Activated CD8-positive, alpha-beta memory T cell treated with anti-CD3 and anti-CD28 coated beads, Interleukin-2, amount 50 U/mL, for 1 hour (primary cell): Measurements from ENCODE around the gene TRIM63.

ENCODE experiments used
- DNase-seq: peaks from one replicate; pipeline ENCODE4 v3.0.0-alpha.2; 2020; ENCODE audit errors: extremely low read depth

TRIM63 gene

GRCh38 chr1:26084844-26085243 lies 17.4 kb upstream of the TRIM63 start:
- no peak for DNase-seq

GRCh38 chr1:26084091-26084561 lies 16.7 kb upstream of the TRIM63 start:
- DNase-seq = no peak

- no peak for DNase-seq
Observed at GRCh38 chr1:26083208-26083607, 15.8 kb upstream of the TRIM63 start.

GRCh38 chr1:26082020-26082350 lies 14.6 kb upstream of the TRIM63 start:
- no peak for DNase-seq

- DNase-seq = no peak
Observed at GRCh38 chr1:26081267-26082019, 14.0 kb upstream of the TRIM63 start.

GRCh38 chr1:26079960-26080814 lies 12.8 kb upstream of the TRIM63 start:
- DNase-seq = no peak

GRCh38 chr1:26079178-26079563 lies 11.7 kb upstream of the TRIM63 start:
- no peak for DNase-seq

- no peak for DNase-seq
Observed at GRCh38 chr1:26078286-26079177, 11.1 kb upstream of the TRIM63 start.

GRCh38 chr1:26077524-26077923 lies 10.1 kb upstream of the TRIM63 start:
- no peak for DNase-seq

GRCh38 chr1:26075421-26076144 lies 8.2 kb upstream of the TRIM63 start:
- no peak for DNase-seq

- DNase-seq = no peak
Observed at GRCh38 chr1:26072305-26072704, 4.9 kb upstream of the TRIM63 start.

GRCh38 chr1:26070963-26071342 lies 3.5 kb upstream of the TRIM63 start:
- no peak for DNase-seq

- DNase-seq = no peak
Observed at GRCh38 chr1:26070296-26070962, 3.0 kb upstream of the TRIM63 start.

- DNase-seq = no peak
Observed at GRCh38 chr1:26069941-26070295, 2.5 kb upstream of the TRIM63 start.

- DNase-seq = no peak
Observed at GRCh38 chr1:26066857-26067256, 573 bp downstream of the TRIM63 start.

GRCh38 chr1:26066160-26066559 lies 1.3 kb downstream of the TRIM63 start:
- no peak for DNase-seq

- no peak for DNase-seq
Observed at GRCh38 chr1:26064553-26064952, 2.9 kb downstream of the TRIM63 start.

GRCh38 chr1:26060832-26061574 lies 6.4 kb downstream of the TRIM63 start:
- DNase-seq = no peak

GRCh38 chr1:26059906-26060305 lies 7.5 kb downstream of the TRIM63 start:
- no peak for DNase-seq

- no peak for DNase-seq
Observed at GRCh38 chr1:26058052-26058595, 9.3 kb downstream of the TRIM63 start.
